ENCODE data around the gene ATAD2B. TPM values are rescaled to one million over a fixed set of nuclear protein-coding genes. Genes with fewer than 3 reads are reported as not detected.

The ATAD2B gene
- total RNA-seq, 4 donors from 2014 or later, result 39.0 to 56.9 (median 45.2) TPM

- Histone ChIP-seq H3K4me3 (peak overlapping the region; percentile 83 to 99 (median 90)), H3K9me3 (no peaks in the 10 kb centered on the region), H3K27me3 (no peaks in the 10 kb centered on the region), H3K27ac (peak overlapping the region; percentile 96 to 100 (median 98)), H3K36me3 (peaks cover 0 to 4% (median 0%) of the 10 kb centered on the region in 3 donors), H3K4me1 (peaks cover 0 to 51% (median 19%) of the 10 kb centered on the region in 4 donors)
- WGBS, 2 donors, result 0 to 1% methylated on average over 13 of the region's 13 CpGs
- peak; percentile 41 to 64 for DNase-seq (ENCODE audit: low spot score in 2 of 2)
- TF ChIP-seq EP300 (IDR thresholded peaks at IDR 0.05), result peak in 1 of 2 donors; percentile 75
- peak in 1 of 2 donors; percentile 55 for TF ChIP-seq POLR2A (IDR thresholded peaks at IDR 0.05)
- TF ChIP-seq CTCF (IDR thresholded peaks at IDR 0.05), result no peak
Measured at GRCh38 chr2:23925702-23926289, 1.1 kb downstream of the ATAD2B start.

- Histone ChIP-seq H3K4me3 (peak overlapping the region in 3 of 4 donors; percentile 89 to 99 (median 92)), H3K36me3 (no peaks in the 10 kb centered on the region), H3K9me3 (no peaks in the 10 kb centered on the region), H3K27me3 (no peaks in the 10 kb centered on the region), H3K4me1 (peaks cover 0 to 50% (median 21%) of the 10 kb centered on the region in 4 donors), H3K27ac (peak overlapping the region in 3 of 4 donors; percentile 97 to 100 (median 98))
- TF ChIP-seq EP300 (IDR thresholded peaks at IDR 0.05) (no peak), CTCF (IDR thresholded peaks at IDR 0.05) (no peak), POLR2A (IDR thresholded peaks at IDR 0.05) (no peak)
- whole genome bisulfite sequencing, 2 donors, result 17 to 18% methylated on average over 7 of the region's 7 CpGs
- DNase-seq (ENCODE audit: low spot score in 2 of 2), result no peak
Measured at GRCh38 chr2:23924589-23925359, 2.1 kb downstream of the ATAD2B start.

- H3K27ac ChIP-seq, result no peak overlapping the region
- H3K9me3 ChIP-seq, result no peaks in the 10 kb centered on the region
- no peaks in the 10 kb centered on the region for H3K36me3 ChIP-seq
- H3K27me3 ChIP-seq, result no peaks in the 10 kb centered on the region
- TF ChIP-seq POLR2A (IDR thresholded peaks at IDR 0.05), result no peak
- no peak for TF ChIP-seq CTCF (IDR thresholded peaks at IDR 0.05)
- no peak for TF ChIP-seq EP300 (IDR thresholded peaks at IDR 0.05)
- no peak for DNase-seq (ENCODE audit: low spot score in 2 of 2)
- no peak overlapping the region for H3K4me3 ChIP-seq
- WGBS, 2 donors, result 82 to 87% methylated on average over 8 of the region's 8 CpGs
- H3K4me1 ChIP-seq, result peaks cover 0 to 45% (median 4%) of the 10 kb centered on the region in 4 donors
Measured at GRCh38 chr2:23918837-23919489, 8.0 kb downstream of the ATAD2B start.

GRCh38 chr2:23916727-23917405 lies 10.1 kb downstream of the ATAD2B start:
- Histone ChIP-seq H3K27ac (no peak overlapping the region), H3K27me3 (no peaks in the 10 kb centered on the region), H3K4me1 (peaks cover 0 to 31% (median 4%) of the 10 kb centered on the region in 4 donors), H3K4me3 (no peak overlapping the region), H3K9me3 (no peaks in the 10 kb centered on the region), H3K36me3 (no peaks in the 10 kb centered on the region)
- no peak for TF ChIP-seq POLR2A (IDR thresholded peaks at IDR 0.05)
- no peak for TF ChIP-seq EP300 (IDR thresholded peaks at IDR 0.05)
- TF ChIP-seq CTCF (IDR thresholded peaks at IDR 0.05), result no peak
- 77 to 78% methylated on average over 3 of the region's 3 CpGs for WGBS, 2 donors
- no peak for DNase-seq (ENCODE audit: low spot score in 2 of 2)
